NOMO-1 treated with DMSO at 0.1 percent for 48 hours (cell line): Measurements from ENCODE around the gene WDR75.
"Not testable (repeated sequence)": the region's sequence is repeated elsewhere in the genome, so short reads cannot be mapped to it uniquely, and the experiment has no call there.

Source experiments
- DNase-seq: peaks from one replicate; lab custom pipeline; 2025; ENCODE audit not compliant: unreplicated experiment; lab: John Stamatoyannopoulos, UW

WDR75 gene

GRCh38 chr2:189440644-189440946 lies 679 bp upstream of the WDR75 start:
- no peak for DNase-seq

GRCh38 chr2:189441709-189442074 lies 418 bp downstream of the WDR75 start:
- DNase-seq, result no peak

GRCh38 chr2:189442468-189442867 lies 1.2 kb downstream of the WDR75 start:
- DNase-seq, result no peak

GRCh38 chr2:189444322-189444721 lies 3.0 kb downstream of the WDR75 start:
- DNase-seq, result peak; percentile 9

- no peak for DNase-seq
Measured at GRCh38 chr2:189446780-189447179, 5.5 kb downstream of the WDR75 start.

GRCh38 chr2:189454009-189454408 lies 12.7 kb downstream of the WDR75 start:
- DNase-seq, result no peak

GRCh38 chr2:189465076-189465475 lies 23.8 kb downstream of the WDR75 start:
- DNase-seq, result no peak

GRCh38 chr2:189465478-189465877 lies 24.2 kb downstream of the WDR75 start:
- no peak for DNase-seq

- DNase-seq, result no peak
Measured at GRCh38 chr2:189466046-189466445, 24.8 kb downstream of the WDR75 start.

- peak; percentile 67 for DNase-seq
Measured at GRCh38 chr2:189466656-189467055, 25.4 kb downstream of the WDR75 start.

GRCh38 chr2:189467160-189467559 lies 25.9 kb downstream of the WDR75 start:
- no peak for DNase-seq

- DNase-seq, result no peak
Measured at GRCh38 chr2:189467593-189467992, 26.3 kb downstream of the WDR75 start.

- DNase-seq, result no peak
Measured at GRCh38 chr2:189474526-189474925, 33.3 kb downstream of the WDR75 start.

- DNase-seq, result no peak
Measured at GRCh38 chr2:189477756-189478155, 36.5 kb downstream of the WDR75 start.

GRCh38 chr2:189478289-189478688 lies 37.0 kb downstream of the WDR75 start:
- not testable (repeated sequence) for DNase-seq

- no peak for DNase-seq
Measured at GRCh38 chr2:189481071-189481470, 39.8 kb downstream of the WDR75 start.

GRCh38 chr2:189483571-189483970 lies 42.3 kb downstream of the WDR75 start:
- no peak for DNase-seq

- DNase-seq, result no peak
Measured at GRCh38 chr2:189483980-189484740, 42.9 kb downstream of the WDR75 start.

- no peak for DNase-seq
Measured at GRCh38 chr2:189485146-189485545, 43.9 kb downstream of the WDR75 start.

- DNase-seq, result no peak
Measured at GRCh38 chr2:189486237-189486770, 45.0 kb downstream of the WDR75 start.

- no peak for DNase-seq
Measured at GRCh38 chr2:189487283-189488007, 46.2 kb downstream of the WDR75 start.

GRCh38 chr2:189488008-189488310 lies 46.7 kb downstream of the WDR75 start:
- no peak for DNase-seq

GRCh38 chr2:189492451-189492850 lies 51.2 kb downstream of the WDR75 start:
- DNase-seq, result no peak
